Measurements from ENCODE around the gene TMTC1.

DNA sequence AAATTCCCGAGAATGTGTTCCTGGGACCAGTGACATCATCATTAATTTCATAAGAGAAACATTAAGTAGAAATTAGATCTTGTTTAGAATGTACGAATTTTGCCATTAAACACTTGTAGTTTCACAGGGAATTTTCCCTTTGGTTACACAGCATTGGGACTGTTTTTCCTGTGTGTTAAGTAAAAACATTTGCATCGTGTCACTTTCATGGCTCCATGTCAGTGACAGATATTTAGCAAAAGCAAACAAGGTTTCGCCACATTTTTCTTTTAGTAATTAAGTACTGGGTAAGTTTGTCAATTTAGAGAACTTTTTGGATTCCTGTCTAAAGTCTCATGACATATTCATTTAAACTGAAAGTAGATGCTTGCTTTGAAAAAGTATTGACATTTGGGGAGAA lies 240.7 kb downstream of the TMTC1 start:
- TF ChIP-seq CTCF (IDR thresholded peaks at IDR 0.05; ENCODE audit: poor library complexity), result no peak
- no peak for TF ChIP-seq EZH2phosphoT487 (IDR thresholded peaks at IDR 0.05; ENCODE audit: low read depth, severe bottlenecking, unreplicated experiment)

Measured in hepatocyte (in vitro differentiated cells).